ENCODE measurements around the gene FLII. TPM values are rescaled to one million over a fixed set of nuclear protein-coding genes. Genes with fewer than 3 reads are reported as not detected.
"Not testable (repeated sequence)": the region's sequence is repeated elsewhere in the genome, so short reads cannot be mapped to it uniquely, and the experiment has no call there.

FLII gene
- total RNA-seq, 2 donors from 2014 or later: 299 to 335 TPM

- Histone ChIP-seq H3K4me3 (ENCODE audit: low read length) (no peak overlapping the region), H3K36me3 (ENCODE audit: control insufficient read depth, insufficient read depth, low read length) (no peaks in the 10 kb centered on the region), H3K4me1 (ENCODE audit: control insufficient read depth, insufficient read depth, low read length) (no peaks in the 10 kb centered on the region), H3K27ac (ENCODE audit: low read depth, low read length) (no peak overlapping the region), H3K9ac (ENCODE audit: extremely low read depth, low read length, poor library complexity, severe bottlenecking) (no peak overlapping the region), H3K9me3 (ENCODE audit: control insufficient read depth, low read length) (no peaks in the 10 kb centered on the region), H3K27me3 (ENCODE audit: control insufficient read depth, insufficient read depth, low read length, poor library complexity, severe bottlenecking) (no peaks in the 10 kb centered on the region)
- peak; percentile 91 for TF ChIP-seq CTCF (conservative IDR thresholded peaks at IDR 0.05)
- Mint-ChIP-seq H3K4me3 (no peak overlapping the region), H3K36me3 (ENCODE audit: low read depth) (no peaks in the 10 kb centered on the region), H3K9me3 (no peaks in the 10 kb centered on the region), H3K27me3 (ENCODE audit: insufficient read depth) (no peaks in the 10 kb centered on the region), H3K27ac (no peak overlapping the region), H3K4me1 (peaks cover 3% of the 10 kb centered on the region)
- 22 to 23% methylated on average over 4 to 5 of the region's 6 CpGs for WGBS, 2 experiments (ENCODE audit: insufficient coverage in 1 of 2, insufficient read length in 1 of 2)
- peak; percentile 98 for DNase-seq
Measured at GRCh38 chr17:18217412-18218015, 41.0 kb downstream of the FLII start.

GRCh38 chr17:18216906-18217305 lies 41.6 kb downstream of the FLII start:
- WGBS, 2 experiments (ENCODE audit: insufficient coverage in 1 of 2, insufficient read length in 1 of 2): 89 to 91% methylated on average over 9 to 10 of the region's 11 CpGs
- not testable (repeated sequence) for H3K4me1 Mint-ChIP-seq

GRCh38 chr17:18213666-18214270 lies 44.8 kb downstream of the FLII start:
- DNase-seq: no peak
- no peaks in the 10 kb centered on the region for H3K4me1 ChIP-seq (ENCODE audit: control insufficient read depth, insufficient read depth, low read length)
- peaks cover 19% of the 10 kb centered on the region for H3K36me3 Mint-ChIP-seq (ENCODE audit: low read depth)
- H3K4me3 Mint-ChIP-seq: no peak overlapping the region
- 85 to 87% methylated on average over 4 to 7 of the region's 7 CpGs for WGBS, 2 experiments (ENCODE audit: insufficient coverage in 1 of 2, insufficient read length in 1 of 2)
- no peak for TF ChIP-seq CTCF (conservative IDR thresholded peaks at IDR 0.05)
- H3K9me3 Mint-ChIP-seq: no peaks in the 10 kb centered on the region
- H3K36me3 ChIP-seq (ENCODE audit: control insufficient read depth, insufficient read depth, low read length): peaks cover 21% of the 10 kb centered on the region
- no peak overlapping the region for H3K27ac ChIP-seq (ENCODE audit: low read depth, low read length)
- no peaks in the 10 kb centered on the region for H3K27me3 ChIP-seq (ENCODE audit: control insufficient read depth, insufficient read depth, low read length, poor library complexity, severe bottlenecking)
- H3K4me3 ChIP-seq (ENCODE audit: low read length): no peak overlapping the region
- H3K9ac ChIP-seq (ENCODE audit: extremely low read depth, low read length, poor library complexity, severe bottlenecking): no peak overlapping the region
- peaks cover under 1% of the 10 kb centered on the region for H3K4me1 Mint-ChIP-seq
- H3K27me3 Mint-ChIP-seq (ENCODE audit: insufficient read depth): no peaks in the 10 kb centered on the region
- no peaks in the 10 kb centered on the region for H3K9me3 ChIP-seq (ENCODE audit: control insufficient read depth, low read length)
- peak overlapping the region; percentile 61 for H3K27ac Mint-ChIP-seq

More at GRCh38 chr17:18216906-18217305, 41.6 kb downstream of the FLII start:
- not testable (repeated sequence) for H3K9me3 Mint-ChIP-seq; H3K36me3 Mint-ChIP-seq (ENCODE audit: low read depth); H3K36me3 ChIP-seq (ENCODE audit: control insufficient read depth, insufficient read depth, low read length); H3K27me3 Mint-ChIP-seq (ENCODE audit: insufficient read depth); H3K4me3 ChIP-seq (ENCODE audit: low read length); H3K27me3 ChIP-seq (ENCODE audit: control insufficient read depth, insufficient read depth, low read length, poor library complexity, severe bottlenecking); DNase-seq; H3K4me1 ChIP-seq (ENCODE audit: control insufficient read depth, insufficient read depth, low read length); H3K27ac Mint-ChIP-seq; H3K9me3 ChIP-seq (ENCODE audit: control insufficient read depth, low read length); H3K4me3 Mint-ChIP-seq; H3K9ac ChIP-seq (ENCODE audit: extremely low read depth, low read length, poor library complexity, severe bottlenecking); H3K27ac ChIP-seq (ENCODE audit: low read depth, low read length)

Data from endodermal cell (in vitro differentiated cells).